Astrocyte (in vitro differentiated cells and primary cell): ENCODE measurements around the gene HMGB4.

Experiments used
- CTCF ChIP-seq: IDR thresholded peaks from 2 replicates; pipeline ENCODE4 v1.5.1; 2011; ENCODE audit warnings: low read depth, mild to moderate bottlenecking, inconsistent platforms, low read length, moderate library complexity; ENCODE audit not compliant: insufficient read depth
- EZH2 ChIP-seq: IDR thresholded peaks from 2 replicates; pipeline ENCODE4 v1.6.1; 2012; ENCODE audit warnings: mild to moderate bottlenecking, low read length, inconsistent platforms; ENCODE audit not compliant: insufficient read depth

GRCh38 chr1:33849211-33849610 lies 14.7 kb upstream of the HMGB4 start:
- TF ChIP-seq CTCF, result no peak
- no peak for TF ChIP-seq EZH2
